ENCODE results near the gene TMEM161A. TPM values are rescaled to one million over a fixed set of nuclear protein-coding genes. Genes with fewer than 3 reads are reported as not detected.

TMEM161A gene
- total and polyA plus RNA-seq, 9 of the 15 experiments (the other 6 are each of a cell fraction or from before 2014, with no cell fraction given): 0.63 to 92.3 (median 38.9) TPM

DNA sequence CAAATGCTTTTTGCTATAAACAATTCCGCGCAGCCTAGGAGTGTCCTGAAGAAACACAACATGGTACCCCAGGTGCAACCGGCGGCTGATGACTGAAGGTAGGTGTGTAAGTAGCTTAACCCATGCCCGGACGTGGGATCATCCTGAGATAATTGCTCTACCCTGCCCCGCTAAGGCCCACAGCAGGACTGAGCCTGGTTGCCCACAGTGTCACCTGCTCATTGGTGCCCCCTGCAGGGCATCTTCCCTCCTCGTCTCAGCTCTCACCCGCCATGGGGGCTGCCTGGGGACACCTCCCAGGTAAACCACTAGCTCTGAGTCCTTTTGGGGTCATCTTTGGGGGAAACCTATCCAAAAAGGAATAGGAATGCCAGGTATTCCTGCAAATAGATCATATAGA, 22.3 kb downstream of the TMEM161A start (continued):
- TF ChIP-seq, protein P1, sequence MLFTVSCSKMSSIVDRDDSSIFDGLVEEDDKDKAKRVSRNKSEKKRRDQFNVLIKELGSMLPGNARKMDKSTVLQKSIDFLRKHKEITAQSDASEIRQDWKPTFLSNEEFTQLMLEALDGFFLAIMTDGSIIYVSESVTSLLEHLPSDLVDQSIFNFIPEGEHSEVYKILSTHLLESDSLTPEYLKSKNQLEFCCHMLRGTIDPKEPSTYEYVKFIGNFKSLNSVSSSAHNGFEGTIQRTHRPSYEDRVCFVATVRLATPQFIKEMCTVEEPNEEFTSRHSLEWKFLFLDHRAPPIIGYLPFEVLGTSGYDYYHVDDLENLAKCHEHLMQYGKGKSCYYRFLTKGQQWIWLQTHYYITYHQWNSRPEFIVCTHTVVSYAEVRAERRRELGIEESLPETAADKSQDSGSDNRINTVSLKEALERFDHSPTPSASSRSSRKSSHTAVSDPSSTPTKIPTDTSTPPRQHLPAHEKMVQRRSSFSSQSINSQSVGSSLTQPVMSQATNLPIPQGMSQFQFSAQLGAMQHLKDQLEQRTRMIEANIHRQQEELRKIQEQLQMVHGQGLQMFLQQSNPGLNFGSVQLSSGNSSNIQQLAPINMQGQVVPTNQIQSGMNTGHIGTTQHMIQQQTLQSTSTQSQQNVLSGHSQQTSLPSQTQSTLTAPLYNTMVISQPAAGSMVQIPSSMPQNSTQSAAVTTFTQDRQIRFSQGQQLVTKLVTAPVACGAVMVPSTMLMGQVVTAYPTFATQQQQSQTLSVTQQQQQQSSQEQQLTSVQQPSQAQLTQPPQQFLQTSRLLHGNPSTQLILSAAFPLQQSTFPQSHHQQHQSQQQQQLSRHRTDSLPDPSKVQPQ (CRISPR knock-in tag; IDR thresholded peaks at IDR 0.05; ENCODE audit: borderline replicate concordance): no peak
- TF ChIP-seq ZNF507 (tag; conservative IDR thresholded peaks at IDR 0.05) (no peak), MTF1 (CRISPR knock-in tag; IDR thresholded peaks at IDR 0.05; ENCODE audit: borderline replicate concordance) (no peak), ZNF253 (CRISPR knock-in tag; conservative IDR thresholded peaks at IDR 0.05) (no peak), KDM1A (IDR thresholded peaks at IDR 0.05) (no peak), NR2F6 (CRISPR knock-in tag; IDR thresholded peaks at IDR 0.05) (no peak), CBX3 (IDR thresholded peaks at IDR 0.05; ENCODE audit: borderline replicate concordance in 1 of 2, low read length in 2 of 2) (0 out of 3 replicates have a peak, but pooled peaks of 1 of the 2 experiments have one; percentile 13), MAZ (CRISPR knock-in tag; conservative IDR thresholded peaks at IDR 0.05 in 1 of 2, IDR thresholded peaks at IDR 0.05 in 1 of 2) (peak in 1 of 2 experiments; percentile 63; a peak in 1 of 4 replicates), ZNF184 (CRISPR knock-in tag; IDR thresholded peaks at IDR 0.05) (no peak), ZEB2 (IDR thresholded peaks at IDR 0.05) (no peak), CREM (IDR thresholded peaks at IDR 0.05; ENCODE audit: low read depth) (peak; percentile 46; the same call in 1 of the 2 replicates), ZNF785 (CRISPR knock-in tag; IDR thresholded peaks at IDR 0.05) (no peak), TEAD1 (CRISPR knock-in tag; IDR thresholded peaks at IDR 0.05) (no peak)
- TF ChIP-seq, protein P2, sequence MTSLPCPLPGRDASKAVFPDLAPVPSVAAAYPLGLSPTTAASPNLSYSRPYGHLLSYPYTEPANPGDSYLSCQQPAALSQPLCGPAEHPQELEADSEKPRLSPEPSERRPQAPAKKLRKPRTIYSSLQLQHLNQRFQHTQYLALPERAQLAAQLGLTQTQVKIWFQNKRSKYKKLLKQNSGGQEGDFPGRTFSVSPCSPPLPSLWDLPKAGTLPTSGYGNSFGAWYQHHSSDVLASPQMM (CRISPR knock-in tag; IDR thresholded peaks at IDR 0.05): no peak
